HCT116 (cell line): Measurements from ENCODE around the gene GCAT.

ENCODE experiments used
- CTCF ChIP-seq, 3 experiments: fragments of 200-600 bp in 1 of 3; sonication (generic) in 1 of 3; IDR thresholded peaks in 2 of 3; conservative IDR thresholded peaks in 1 of 3; 2 replicates each; pipeline ENCODE4 v1.5.1; 2012 to 2017; ENCODE audit warnings: low read depth in 2 of 3, low read length in 2 of 3, antibody characterized with exemption in 1 of 3, borderline replicate concordance in 1 of 3, control low read depth in 1 of 3, mild to moderate bottlenecking in 1 of 3, mixed read lengths in 1 of 3, mixed run types in 1 of 3, moderate library complexity in 1 of 3; ENCODE audit not compliant: insufficient read depth in 1 of 3
- JUND ChIP-seq: IDR thresholded peaks from 2 replicates; pipeline ENCODE4 v1.6.1; 2012
- ZNF274 ChIP-seq: fragments of 200-500 bp; sonication (Bioruptor generic); IDR thresholded peaks from 2 replicates; pipeline ENCODE4 v1.6.1; 2014; ENCODE audit warnings: mild to moderate bottlenecking, low read depth, low read length, inconsistent platforms

GRCh38 chr22:37765953-37766576, 41.7 kb upstream of the GCAT start:
- no peak for TF ChIP-seq JUND
- TF ChIP-seq CTCF (IDR thresholded peaks at IDR 0.05 in 2 of 3, conservative IDR thresholded peaks at IDR 0.05 in 1 of 3; ENCODE audit: borderline replicate concordance in 1 of 3, insufficient read depth in 1 of 3, low read depth in 2 of 3, low read length in 2 of 3): no peak
- TF ChIP-seq ZNF274: no peak
